Activated CD8-positive, alpha-beta T cell treated with anti-CD3 and anti-CD28 coated beads for 36 hours (primary cell): Measurements from ENCODE around the gene IFNL1. TPM values are rescaled to one million over a fixed set of nuclear protein-coding genes. Genes with fewer than 3 reads are reported as not detected.

Source experiments
- ATAC-seq: fragments of 200-7000 bp; cut with Tn5 transposase; one replicate; pipeline ENCODE4 v1.10.0; 2021; ENCODE audit warnings: mild to moderate bottlenecking, moderate library complexity
- CTCF ChIA-PET: fragments of 350-600 bp; sonication (Branson Sonifier 250); formaldehyde crosslinking; loops from one replicate; lab custom pipeline; 2021; ENCODE audit warnings: antibody characterized with exemption; lab: Charles Lee
- POLR2A ChIA-PET: fragments of 350-600 bp; sonication (Branson Sonifier 250); formaldehyde crosslinking; loops from one replicate; lab custom pipeline; 2021; ENCODE audit warnings: antibody characterized with exemption; lab: Charles Lee
- DNase-seq: peaks from one replicate; pipeline ENCODE4 v3.0.0-alpha.2; 2020
- H3K27ac Mint-ChIP-seq: one replicate; pipeline ENCODE4 v1.8.0; 2021; ENCODE audit warnings: mild to moderate bottlenecking, mixed read lengths
- H3K27me3 Mint-ChIP-seq: one replicate; pipeline ENCODE4 v1.8.0; 2021; ENCODE audit warnings: mixed read lengths
- H3K36me3 Mint-ChIP-seq: one replicate; pipeline ENCODE4 v1.8.0; 2021; ENCODE audit warnings: low read depth, mixed read lengths
- H3K4me1 Mint-ChIP-seq: one replicate; pipeline ENCODE4 v1.8.0; 2021; ENCODE audit warnings: low read depth, mixed read lengths
- H3K4me3 Mint-ChIP-seq: one replicate; pipeline ENCODE4 v1.8.0; 2021; ENCODE audit warnings: mild to moderate bottlenecking, moderate library complexity, mixed read lengths
- H3K9me3 Mint-ChIP-seq: one replicate; pipeline ENCODE4 v1.8.0; 2021; ENCODE audit warnings: mixed read lengths
- intact Hi-C: fragments of 100-400 bp; cut with micrococcal nuclease; formaldehyde crosslinking; loops from one replicate; pipeline ENCODE4 v1.10.0; 2022
- total RNA-seq, 2 experiments: library from RNA; stranded (reverse); gene quantifications; one replicate each; pipeline ENCODE4 v1.2.3, GENCODE V29; 2021
- TF ChIP-seq, protein P1 (sequence below): fragments of 200-600 bp; IDR thresholded peaks from one replicate; pipeline ENCODE4 v1.8.0; 2022; ENCODE audit warnings: antibody characterized with exemption, mild to moderate bottlenecking

The IFNL1 gene
- total RNA-seq, 2 experiments from 2014 or later = not detected

DNA sequence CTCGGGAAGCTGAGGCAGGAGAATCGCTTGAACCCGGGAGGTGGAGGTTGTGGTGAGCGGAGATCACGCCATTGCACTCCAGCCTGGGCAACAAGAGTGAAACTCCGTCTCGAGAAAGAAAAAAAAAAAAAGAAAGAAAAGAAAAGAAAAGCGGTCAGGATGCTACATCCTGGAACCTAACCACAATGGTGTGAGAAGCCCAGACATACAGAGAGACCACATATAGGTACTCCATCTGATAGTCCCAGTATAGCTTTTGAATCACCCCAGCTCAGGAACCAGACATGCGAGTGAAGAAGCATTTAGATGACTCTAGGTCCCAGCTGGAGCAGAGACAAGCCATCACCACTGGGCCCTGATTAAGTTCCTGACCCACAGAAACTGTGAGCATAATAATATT lies 3.2 kb downstream of the IFNL1 start:
- no peak overlapping the region for H3K4me3 Mint-ChIP-seq

DNA sequence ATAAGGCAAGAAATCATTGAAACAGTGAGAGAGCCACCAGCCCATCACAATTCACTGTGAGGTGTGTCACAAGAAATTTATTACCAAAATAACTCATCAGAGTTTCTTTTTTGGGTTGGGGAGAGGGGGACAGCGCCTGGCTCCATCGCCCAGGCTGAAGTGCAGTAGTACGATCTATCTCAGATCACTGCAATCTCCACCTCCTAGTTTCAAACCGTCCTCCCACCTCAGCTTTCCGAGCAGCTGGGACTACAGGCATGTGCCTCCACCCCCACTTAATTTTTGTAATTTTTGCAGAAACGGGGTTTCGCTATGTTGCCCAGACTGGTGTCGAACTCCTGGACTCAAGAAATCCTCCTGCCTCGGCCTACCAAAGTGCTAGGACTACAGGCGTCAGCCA lies 3.6 kb downstream of the IFNL1 start:
- no peak for DNase-seq
- Mint-ChIP-seq H3K27ac (no peak overlapping the region), H3K36me3 (no peaks in the 10 kb centered on the region), H3K27me3 (no peaks in the 10 kb centered on the region), H3K4me3 (no peak overlapping the region), H3K4me1 (peaks cover 18% of the 10 kb centered on the region), H3K9me3 (no peaks in the 10 kb centered on the region)
- ATAC-seq = no peak
- ChIA-PET POLR2A (no interaction called here), CTCF (no interaction called here)
- TF ChIP-seq, protein P1, sequence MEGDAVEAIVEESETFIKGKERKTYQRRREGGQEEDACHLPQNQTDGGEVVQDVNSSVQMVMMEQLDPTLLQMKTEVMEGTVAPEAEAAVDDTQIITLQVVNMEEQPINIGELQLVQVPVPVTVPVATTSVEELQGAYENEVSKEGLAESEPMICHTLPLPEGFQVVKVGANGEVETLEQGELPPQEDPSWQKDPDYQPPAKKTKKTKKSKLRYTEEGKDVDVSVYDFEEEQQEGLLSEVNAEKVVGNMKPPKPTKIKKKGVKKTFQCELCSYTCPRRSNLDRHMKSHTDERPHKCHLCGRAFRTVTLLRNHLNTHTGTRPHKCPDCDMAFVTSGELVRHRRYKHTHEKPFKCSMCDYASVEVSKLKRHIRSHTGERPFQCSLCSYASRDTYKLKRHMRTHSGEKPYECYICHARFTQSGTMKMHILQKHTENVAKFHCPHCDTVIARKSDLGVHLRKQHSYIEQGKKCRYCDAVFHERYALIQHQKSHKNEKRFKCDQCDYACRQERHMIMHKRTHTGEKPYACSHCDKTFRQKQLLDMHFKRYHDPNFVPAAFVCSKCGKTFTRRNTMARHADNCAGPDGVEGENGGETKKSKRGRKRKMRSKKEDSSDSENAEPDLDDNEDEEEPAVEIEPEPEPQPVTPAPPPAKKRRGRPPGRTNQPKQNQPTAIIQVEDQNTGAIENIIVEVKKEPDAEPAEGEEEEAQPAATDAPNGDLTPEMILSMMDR = no peak
- intact Hi-C loops = no loop called here

More for the DNA sequence above, 3.2 kb downstream of the IFNL1 start:
- POLR2A ChIA-PET = no interaction called here
- H3K9me3 Mint-ChIP-seq = no peaks in the 10 kb centered on the region
- no peaks in the 10 kb centered on the region for H3K27me3 Mint-ChIP-seq
- CTCF ChIA-PET = no interaction called here
- peak; percentile 41 for DNase-seq
- TF ChIP-seq, protein P1 = no peak
- no peaks in the 10 kb centered on the region for H3K36me3 Mint-ChIP-seq
- peaks cover 18% of the 10 kb centered on the region for H3K4me1 Mint-ChIP-seq
- intact Hi-C loops = no loop called here
- no peak overlapping the region for H3K27ac Mint-ChIP-seq
- peak; percentile 40 for ATAC-seq

DNA sequence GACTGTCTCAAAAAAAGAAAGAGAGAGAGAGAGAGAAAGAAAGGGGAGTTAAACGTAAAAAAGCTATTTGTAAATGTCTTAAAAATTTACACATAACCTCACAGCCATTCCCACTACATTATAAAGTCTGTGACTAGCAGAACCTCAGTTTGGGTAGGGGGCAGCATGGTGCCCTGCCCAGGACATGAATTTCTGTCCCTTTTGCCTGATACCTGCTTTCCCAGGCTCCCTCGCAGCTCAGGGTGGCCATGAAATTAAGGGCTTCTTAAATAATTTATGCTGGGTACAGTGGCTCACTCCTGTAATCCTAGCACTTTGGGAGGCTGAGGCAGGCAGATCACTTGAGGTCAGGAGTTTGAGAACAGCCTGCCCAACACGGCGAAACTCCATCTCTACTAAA lies 4.8 kb downstream of the IFNL1 start:
- H3K4me1 Mint-ChIP-seq = peaks cover 16% of the 10 kb centered on the region
- TF ChIP-seq, protein P1 = no peak
- intact Hi-C loops = no loop called here
- ChIA-PET POLR2A (no interaction called here), CTCF (no interaction called here)
- DNase-seq (no peak), ATAC-seq (no peak)
- no peak overlapping the region for H3K27ac Mint-ChIP-seq
- no peak overlapping the region for H3K4me3 Mint-ChIP-seq
- H3K27me3 Mint-ChIP-seq = no peaks in the 10 kb centered on the region
- no peaks in the 10 kb centered on the region for H3K36me3 Mint-ChIP-seq
- H3K9me3 Mint-ChIP-seq = no peaks in the 10 kb centered on the region

DNA sequence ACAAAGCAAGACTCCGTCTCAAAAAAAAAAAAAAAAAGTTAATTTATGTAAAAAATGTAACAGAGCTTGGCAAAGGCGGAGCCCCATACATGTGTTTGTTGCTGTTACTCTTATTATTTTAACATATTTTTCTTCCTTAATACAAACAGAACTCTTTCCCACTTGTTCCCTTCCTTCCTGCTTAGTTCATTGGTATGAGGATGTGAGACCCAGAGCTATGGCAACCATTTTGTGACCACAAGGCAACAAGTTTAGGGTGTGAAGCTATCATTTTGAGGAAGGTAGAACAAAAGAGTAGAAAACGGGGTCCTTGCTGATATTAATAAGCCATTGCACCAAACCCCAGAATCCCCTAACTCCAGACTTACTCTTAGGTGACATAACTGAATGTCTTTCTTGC lies 5.4 kb downstream of the IFNL1 start:
- Mint-ChIP-seq H3K27me3 (no peaks in the 10 kb centered on the region), H3K4me1 (peaks cover 16% of the 10 kb centered on the region), H3K9me3 (no peaks in the 10 kb centered on the region), H3K4me3 (no peak overlapping the region), H3K36me3 (peaks cover 2% of the 10 kb centered on the region), H3K27ac (no peak overlapping the region)
- intact Hi-C loops = no loop called here
- TF ChIP-seq, protein P1 = no peak
- DNase-seq (no peak), ATAC-seq (no peak)
- POLR2A ChIA-PET = no interaction called here
- CTCF ChIA-PET = no interaction called here

DNA sequence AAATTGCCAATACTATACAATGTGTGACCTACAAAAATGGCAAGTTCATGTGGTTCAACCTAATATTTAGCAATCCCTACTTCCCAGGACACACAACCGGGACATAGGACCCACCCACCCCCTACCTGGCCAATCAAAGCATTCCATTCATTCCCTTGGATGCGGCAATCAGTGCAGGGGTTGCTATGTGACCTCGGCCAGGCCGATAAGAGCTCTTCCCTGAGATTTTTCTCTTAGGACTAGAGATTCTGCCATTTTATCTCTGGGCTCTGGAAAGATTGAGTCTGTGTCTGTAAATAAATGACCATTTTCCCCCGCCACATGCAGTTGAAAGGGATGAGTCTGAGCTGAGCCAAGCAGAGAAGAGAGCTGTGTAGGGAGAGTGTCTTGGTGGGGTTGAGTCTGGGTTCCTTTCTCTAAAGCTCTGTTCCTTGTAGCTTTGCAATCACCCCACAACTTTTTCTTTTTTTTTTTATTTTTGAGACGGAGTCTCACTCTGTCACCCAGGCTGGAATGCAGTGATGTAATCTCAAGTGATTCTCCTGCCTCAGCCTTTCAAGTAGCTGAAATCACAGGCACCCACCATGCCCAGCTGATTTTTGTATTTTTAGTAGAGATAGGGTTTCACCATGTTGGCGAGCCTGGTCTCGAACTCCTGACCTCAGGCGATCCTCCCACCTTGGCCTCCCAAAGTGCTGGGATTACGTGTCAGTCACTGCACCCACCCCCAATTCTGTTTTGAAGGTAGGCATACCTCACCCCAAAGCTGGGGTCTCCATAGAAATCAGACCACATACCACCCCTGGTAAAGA lies 7.4 kb downstream of the IFNL1 start:
- no peak for ATAC-seq
- Mint-ChIP-seq H3K4me3 (no peak overlapping the region), H3K27me3 (no peaks in the 10 kb centered on the region), H3K36me3 (peaks cover 5% of the 10 kb centered on the region), H3K9me3 (no peaks in the 10 kb centered on the region), H3K27ac (no peak overlapping the region), H3K4me1 (peaks cover 2% of the 10 kb centered on the region)
- DNase-seq = no peak
- CTCF ChIA-PET = interaction anchor here (1.4 kb wide), 1 partner anchor 24 kb away, joined by 4 read pairs; no protein-coding TSS in a partner anchor
- TF ChIP-seq, protein P1 = no peak
- intact Hi-C loops = no loop called here
- POLR2A ChIA-PET = interaction anchor here (1.2 kb wide), 1 partner anchor 32 kb away, joined by 3 read pairs; no protein-coding TSS in a partner anchor
